RWPE1 (cell line): ENCODE data around the gene RNF44.

Source experiments
- CTCF ChIA-PET: fragments of 350-600 bp; sonication (Branson Sonifier 250); formaldehyde crosslinking; extraction: SDS; loops from one replicate; lab custom pipeline; 2021; lab: Yijun Ruan, JAX
- POLR2A ChIA-PET: fragments of 400-600 bp; formaldehyde crosslinking; extraction: SDS; loops from one replicate; lab custom pipeline; 2020; ENCODE audit warnings: antibody characterized with exemption; ENCODE audit not compliant: low non-redundant PET; lab: Yijun Ruan, JAX
- DNase-seq: peaks from one replicate; pipeline ENCODE4 v3.0.0; 2012; ENCODE audit warnings: low spot score
- H3K27ac ChIP-seq: fragments of 450-650 bp; 2 replicates; pipeline ENCODE4 v1.5.1; 2017
- CTCF ChIP-seq: fragments of 450-650 bp; conservative IDR thresholded peaks from 2 replicates; pipeline ENCODE4 v1.5.1; 2017; ENCODE audit warnings: low read depth, mild to moderate bottlenecking

Gene RNF44

GRCh38 chr5:176528301-176528700 lies 8.9 kb downstream of the RNF44 start:
- TF ChIP-seq CTCF: no peak
- peak overlapping the region; percentile 96 for H3K27ac ChIP-seq
- DNase-seq: no peak
- POLR2A ChIA-PET: interaction anchor here (0.5 to 1.0 kb wide), 2 partner anchors 9 to 14 kb away, joined by 4 read pairs; partner anchors contain the start of gene RNF44
- CTCF ChIA-PET: interaction anchor here (2.3 kb wide), 1 partner anchor 81 kb away, joined by 7 read pairs; no protein-coding TSS in a partner anchor

- ChIA-PET CTCF (interaction anchor here (0.6 to 2.3 kb wide), 2 partner anchors 30 to 80 kb away, joined by 4 to 7 read pairs; no protein-coding TSS in a partner anchor), POLR2A (interaction anchor here (0.5 kb wide), 1 partner anchor 13 kb away, joined by 4 read pairs; no protein-coding TSS in a partner anchor)
- TF ChIP-seq CTCF: no peak
- no peak for DNase-seq
- peak overlapping the region; percentile 96 for H3K27ac ChIP-seq
These were observed 9.7 kb downstream of the RNF44 start for GRCh38 chr5:176527246-176528222.

- no peak for TF ChIP-seq CTCF
- POLR2A ChIA-PET: no interaction called here
- H3K27ac ChIP-seq: peak overlapping the region; percentile 31
- DNase-seq: no peak
- CTCF ChIA-PET: interaction anchor here (0.6 kb wide), 1 partner anchor 31 kb away, joined by 4 read pairs; no protein-coding TSS in a partner anchor
These were observed 10.7 kb downstream of the RNF44 start for GRCh38 chr5:176526462-176526861.

- no peak for TF ChIP-seq CTCF
- DNase-seq: no peak
- H3K27ac ChIP-seq: peak overlapping the region; percentile 31
- POLR2A ChIA-PET: no interaction called here
- CTCF ChIA-PET: no interaction called here
These were observed 11.5 kb downstream of the RNF44 start for GRCh38 chr5:176525677-176526076.

- ChIA-PET POLR2A (no interaction called here), CTCF (no interaction called here)
- no peak for DNase-seq
- no peak for TF ChIP-seq CTCF
- H3K27ac ChIP-seq: peak overlapping the region; percentile 76; the same call in 1 of the 2 replicates
These were observed 12.2 kb downstream of the RNF44 start for GRCh38 chr5:176524987-176525386.

- no peak for TF ChIP-seq CTCF
- CTCF ChIA-PET: interaction anchor here (0.6 kb wide), 1 partner anchor 495 kb away, joined by 6 read pairs; no protein-coding TSS in a partner anchor
- no peak for DNase-seq
- POLR2A ChIA-PET: interaction anchor here (0.6 kb wide), 1 partner anchor 20 kb away, joined by 3 read pairs; no protein-coding TSS in a partner anchor
- H3K27ac ChIP-seq: peak overlapping the region; percentile 76
These were observed 13.1 kb downstream of the RNF44 start for GRCh38 chr5:176524138-176524537.
